ENCODE results near the gene TRMT10A.

TRMT10A gene

GRCh38 chr4:99594818-99595217 is 31.0 kb upstream of the TRMT10A start:
- Histone ChIP-seq H4K20me1 (ENCODE audit: control insufficient read depth, insufficient read depth, low read depth, low read length) (no peaks in the 10 kb centered on the region), H3K27me3 (ENCODE audit: control insufficient read depth, low read length) (no peaks in the 10 kb centered on the region), H3K4me3 (ENCODE audit: low read length) (no peak overlapping the region), H3K9me3 (ENCODE audit: control insufficient read depth, insufficient read depth, low read length) (no peaks in the 10 kb centered on the region), H3K27ac (ENCODE audit: low read depth, low read length) (no peak overlapping the region), H3K36me3 (ENCODE audit: control insufficient read depth, low read length) (no peaks in the 10 kb centered on the region), H3F3A (ENCODE audit: control insufficient read depth, insufficient read depth) (no peaks in the 10 kb centered on the region), H3K9me2 (replicated peaks; ENCODE audit: control insufficient read depth, low read length) (no peaks in the 10 kb centered on the region), H3K4me1 (ENCODE audit: control insufficient read depth, low read length) (no peaks in the 10 kb centered on the region), H3K4me2 (ENCODE audit: low read length) (no peak overlapping the region), H3K79me2 (ENCODE audit: control insufficient read depth, low read length) (no peaks in the 10 kb centered on the region)
- no peak for TF ChIP-seq CTCF (IDR thresholded peaks at IDR 0.05; ENCODE audit: low read depth, low read length, poor library complexity, severe bottlenecking)
- no peak for TF ChIP-seq EZH2phosphoT487 (IDR thresholded peaks at IDR 0.05; ENCODE audit: borderline replicate concordance, low read length)

GRCh38 chr4:99593781-99594641 is 30.2 kb upstream of the TRMT10A start:
- no peaks in the 10 kb centered on the region for H3K9me3 ChIP-seq (ENCODE audit: control insufficient read depth, insufficient read depth, low read length)
- no peaks in the 10 kb centered on the region for H3F3A ChIP-seq (ENCODE audit: control insufficient read depth, insufficient read depth)
- no peaks in the 10 kb centered on the region for H3K27me3 ChIP-seq (ENCODE audit: control insufficient read depth, low read length)
- no peaks in the 10 kb centered on the region for H3K79me2 ChIP-seq (ENCODE audit: control insufficient read depth, low read length)
- no peak overlapping the region for H3K27ac ChIP-seq (ENCODE audit: low read depth, low read length)
- no peak overlapping the region for H3K4me2 ChIP-seq (ENCODE audit: low read length)
- H4K20me1 ChIP-seq (ENCODE audit: control insufficient read depth, insufficient read depth, low read depth, low read length): no peaks in the 10 kb centered on the region
- H3K36me3 ChIP-seq (ENCODE audit: control insufficient read depth, low read length): no peaks in the 10 kb centered on the region
- no peak overlapping the region for H3K4me3 ChIP-seq (ENCODE audit: low read length)
- no peaks in the 10 kb centered on the region for H3K4me1 ChIP-seq (ENCODE audit: control insufficient read depth, low read length)
- no peaks in the 10 kb centered on the region for H3K9me2 ChIP-seq (replicated peaks; ENCODE audit: control insufficient read depth, low read length)
- TF ChIP-seq CTCF (IDR thresholded peaks at IDR 0.05; ENCODE audit: low read depth, low read length, poor library complexity, severe bottlenecking) (no peak), EZH2phosphoT487 (IDR thresholded peaks at IDR 0.05; ENCODE audit: borderline replicate concordance, low read length) (no peak)

- no peaks in the 10 kb centered on the region for H3K4me1 ChIP-seq (ENCODE audit: control insufficient read depth, low read length)
- no peaks in the 10 kb centered on the region for H3K9me3 ChIP-seq (ENCODE audit: control insufficient read depth, insufficient read depth, low read length)
- H3K27ac ChIP-seq (ENCODE audit: low read depth, low read length): no peak overlapping the region
- H4K20me1 ChIP-seq (ENCODE audit: control insufficient read depth, insufficient read depth, low read depth, low read length): no peaks in the 10 kb centered on the region
- H3K27me3 ChIP-seq (ENCODE audit: control insufficient read depth, low read length): 0 out of 2 replicates have a peak, but pooled peaks cover 4% of the 10 kb centered on the region
- no peaks in the 10 kb centered on the region for H3K9me2 ChIP-seq (replicated peaks; ENCODE audit: control insufficient read depth, low read length)
- H3K79me2 ChIP-seq (ENCODE audit: control insufficient read depth, low read length): no peaks in the 10 kb centered on the region
- H3K4me3 ChIP-seq (ENCODE audit: low read length): no peak overlapping the region
- H3F3A ChIP-seq (ENCODE audit: control insufficient read depth, insufficient read depth): no peaks in the 10 kb centered on the region
- H3K4me2 ChIP-seq (ENCODE audit: low read length): no peak overlapping the region
- TF ChIP-seq CTCF (IDR thresholded peaks at IDR 0.05; ENCODE audit: low read depth, low read length, poor library complexity, severe bottlenecking) (no peak), EZH2phosphoT487 (IDR thresholded peaks at IDR 0.05; ENCODE audit: borderline replicate concordance, low read length) (no peak)
- no peaks in the 10 kb centered on the region for H3K36me3 ChIP-seq (ENCODE audit: control insufficient read depth, low read length)
Observed at GRCh38 chr4:99591757-99592156, 27.9 kb upstream of the TRMT10A start.

All from DOHH2 (cell line).